Ureter (tissue), 1 donor: ENCODE measurements around the gene AP2A1. TPM values are rescaled to one million over a fixed set of nuclear protein-coding genes. Genes with fewer than 3 reads are reported as not detected.

Source experiments
- DNase-seq: peaks from one replicate; pipeline ENCODE4 v3.0.0-alpha.2; 2020; ENCODE audit warnings: low spot score
- total RNA-seq: library from RNA; stranded (reverse); gene quantifications from one replicate; pipeline ENCODE4 v1.2.4, GENCODE V29; 2023
- donor health status: DM: yes; HTN: yes; CAD: no.

AP2A1 gene
- total RNA-seq, 1 donor from 2014 or later = 66.6 TPM

DNA sequence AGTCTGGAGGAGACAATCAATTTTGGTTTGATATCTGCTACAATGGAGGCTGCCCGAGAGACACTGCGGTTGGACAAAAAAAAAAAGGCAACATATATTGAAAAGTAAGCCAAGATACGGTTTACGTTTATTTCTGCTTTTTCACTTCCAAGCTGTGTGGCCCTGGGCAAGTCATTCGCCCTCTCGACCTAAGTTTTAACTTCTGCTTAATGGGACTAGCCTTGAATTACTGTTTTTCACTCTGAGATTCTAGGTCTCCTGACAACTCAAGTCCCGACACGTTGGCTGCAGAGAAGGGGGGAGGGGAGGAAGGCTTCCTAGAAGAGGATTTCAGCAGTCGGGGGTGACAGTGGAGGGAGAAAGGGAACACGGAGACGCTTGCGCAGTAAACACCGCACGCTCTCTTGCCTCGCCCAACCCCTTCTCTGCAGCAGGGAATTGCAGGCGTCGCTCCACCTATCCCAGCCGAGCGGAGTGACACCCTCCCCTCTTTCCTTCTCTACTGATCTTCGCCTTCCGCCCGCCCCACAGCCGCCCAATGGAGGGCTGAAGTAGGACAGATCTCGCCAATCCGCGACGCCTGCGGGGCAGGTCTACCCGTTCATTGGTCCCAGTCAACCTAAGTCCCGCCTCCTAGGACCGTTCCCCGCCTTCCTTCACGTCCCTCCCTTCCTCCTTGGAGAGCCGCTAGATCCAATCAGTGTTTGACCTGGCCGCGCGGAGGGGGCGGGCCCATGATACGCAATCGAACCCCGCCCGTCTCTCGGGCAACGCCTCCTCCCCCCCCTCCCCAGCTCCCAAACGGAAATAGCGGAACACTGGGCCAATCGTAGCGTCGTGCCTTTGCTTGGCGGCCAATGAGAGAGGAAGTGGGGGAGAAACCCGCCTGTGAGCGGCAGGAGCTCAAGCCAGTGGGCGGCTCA is 533 bp upstream of the AP2A1 start:
- DNase-seq = peak; percentile 100

DNA sequence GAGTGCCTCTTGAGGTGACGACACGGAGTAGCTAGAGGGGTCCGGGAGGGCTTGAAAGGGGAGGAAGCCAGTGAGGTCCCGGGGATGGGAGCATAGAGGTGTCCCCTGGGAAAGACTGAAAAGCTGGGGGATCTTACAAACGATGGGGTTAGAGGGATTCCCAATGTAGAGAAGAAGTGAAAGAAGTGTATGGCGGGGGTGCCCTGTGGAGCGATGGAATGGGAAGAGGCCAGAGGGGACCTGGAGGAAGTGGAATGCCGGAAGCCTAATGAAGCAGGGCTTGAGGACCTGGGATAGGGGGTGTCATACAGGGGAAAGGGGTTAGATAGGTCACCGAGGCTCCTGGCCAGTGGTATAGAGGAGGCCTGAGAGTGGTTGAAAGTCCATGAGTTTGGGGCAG is 580 bp downstream of the AP2A1 start:
- no peak for DNase-seq

DNA sequence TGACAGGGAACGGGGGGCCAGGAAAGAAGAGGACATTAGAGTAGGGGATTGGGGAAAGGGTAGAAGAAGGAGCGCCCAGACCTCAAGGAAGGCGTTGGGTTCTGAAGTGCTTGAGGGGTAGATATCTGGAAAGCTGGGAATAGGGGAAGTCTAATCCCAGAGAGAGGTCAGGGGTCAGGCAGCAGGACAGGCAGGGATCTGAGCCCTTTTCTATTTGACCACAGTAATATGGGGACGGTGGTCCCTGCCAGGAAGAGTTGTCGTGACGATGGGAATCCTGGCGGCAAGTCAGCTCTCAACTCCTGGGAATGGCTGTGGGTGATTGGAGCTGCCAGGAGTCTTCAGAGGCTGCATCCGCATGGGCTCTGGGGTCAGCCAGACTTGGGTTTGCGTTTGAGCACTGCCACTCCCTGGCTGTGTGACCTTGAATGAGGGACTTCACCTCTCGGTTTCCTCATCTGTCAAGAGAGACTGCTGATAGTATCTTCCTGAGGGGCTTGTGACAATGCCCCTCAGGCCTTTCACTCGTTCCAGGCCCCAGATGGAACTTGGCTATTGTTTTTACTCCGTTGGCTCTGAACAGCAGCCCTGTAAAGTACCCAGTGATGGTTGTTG is 1.3 kb downstream of the AP2A1 start:
- no peak for DNase-seq

DNA sequence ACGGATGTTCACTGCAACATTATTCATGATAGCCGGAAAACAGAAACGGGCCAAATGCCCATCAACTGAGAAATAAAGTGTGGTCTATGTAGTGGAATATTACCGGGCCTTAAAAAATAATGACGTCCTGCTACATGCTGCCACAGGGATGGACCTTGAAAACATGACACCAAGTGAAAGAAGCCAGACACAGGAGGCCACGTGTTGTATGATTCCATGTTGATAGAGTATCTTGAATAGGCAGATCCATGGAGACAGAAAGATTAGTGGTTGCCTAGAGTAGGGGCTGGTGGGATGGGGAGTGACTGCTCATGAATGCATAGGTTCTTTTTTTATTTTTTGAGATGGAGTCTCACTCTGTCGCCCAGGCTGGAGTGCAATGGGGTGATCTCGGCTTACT is 3.7 kb downstream of the AP2A1 start:
- DNase-seq = no peak

DNA sequence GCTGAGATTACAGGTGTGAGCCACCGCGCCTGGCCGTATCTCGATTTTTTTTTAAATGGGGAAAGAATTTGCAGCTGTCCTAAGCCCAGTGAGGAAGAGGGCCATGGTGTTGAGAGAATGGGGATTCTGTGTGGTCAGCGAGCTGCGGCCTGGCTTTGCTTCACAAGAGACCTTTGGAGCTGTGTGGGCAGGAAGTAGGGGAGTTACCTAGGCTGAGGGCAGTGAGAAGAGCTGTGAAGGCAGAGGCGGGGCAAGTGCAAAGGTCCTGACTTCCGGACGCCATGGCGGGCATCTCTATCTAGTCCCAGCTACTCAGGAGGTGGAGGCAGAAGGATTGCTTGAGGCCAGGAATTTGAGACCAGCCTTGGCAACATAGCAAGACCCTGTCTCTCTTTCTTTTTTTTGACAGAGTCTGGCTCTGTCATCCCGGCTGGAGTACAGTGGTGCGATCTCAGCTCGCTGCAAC is 4.9 kb downstream of the AP2A1 start:
- DNase-seq = no peak

DNA sequence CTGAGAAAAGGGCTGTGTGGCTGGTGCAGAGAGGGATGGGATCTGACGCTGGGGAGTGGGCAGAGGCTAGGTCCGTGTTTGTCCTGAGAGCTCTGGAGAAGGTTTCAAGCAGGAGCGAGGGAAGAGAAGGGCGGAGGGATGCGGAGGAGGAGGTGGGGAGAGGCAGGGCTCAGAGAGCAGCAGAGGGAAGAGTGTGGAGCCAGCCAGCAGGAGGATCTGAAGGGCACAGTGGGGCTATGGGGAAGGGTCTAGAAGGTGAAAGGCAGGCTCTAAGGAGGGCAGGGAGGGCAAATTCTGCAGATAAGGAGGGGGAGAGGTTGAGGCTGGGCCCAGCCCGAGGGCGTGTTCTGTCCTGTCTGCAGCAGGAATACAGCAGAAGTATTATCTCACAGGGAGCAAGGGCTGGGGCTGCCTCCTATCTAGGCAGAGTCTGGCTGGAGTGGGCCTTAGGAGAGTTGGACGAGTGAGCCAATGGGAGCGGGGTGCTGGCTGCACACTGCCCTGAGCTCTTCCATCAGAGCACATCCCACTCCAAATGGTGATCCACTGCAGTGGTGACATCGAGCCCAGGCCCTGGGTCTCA is 6.1 kb downstream of the AP2A1 start:
- no peak for DNase-seq

DNA sequence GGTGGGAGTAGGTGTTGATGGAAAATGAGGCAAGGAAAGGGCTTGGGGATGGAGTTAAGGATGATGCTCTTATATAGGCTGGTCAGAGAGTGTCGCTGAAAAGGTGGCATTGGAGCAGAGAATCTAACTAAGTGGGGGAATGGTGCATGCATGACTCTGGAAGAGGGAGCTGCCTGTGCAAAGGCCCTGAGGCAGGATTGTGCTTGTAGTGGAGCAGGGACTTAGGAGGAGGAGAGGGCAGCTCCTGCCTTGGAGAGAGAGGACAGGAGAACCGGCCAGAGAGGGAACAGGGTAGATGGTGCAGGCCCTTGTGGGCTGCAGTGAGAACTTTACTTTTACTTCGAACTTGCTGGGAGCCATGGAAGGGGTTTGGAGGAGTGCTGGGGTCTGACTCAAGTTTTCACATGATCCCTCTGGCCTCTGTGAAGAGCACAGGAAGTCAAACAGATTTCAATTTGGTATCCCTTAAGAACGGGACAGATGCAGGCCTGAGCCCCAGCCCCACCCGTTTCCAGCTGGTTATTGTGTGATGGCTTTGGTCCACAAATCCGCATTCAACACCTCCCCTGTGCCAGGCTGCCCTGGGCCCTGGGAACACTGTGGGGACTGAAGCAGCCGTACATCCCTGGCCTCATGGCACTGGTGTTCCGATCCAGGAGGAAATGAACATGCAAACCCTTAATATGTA is 7.0 kb downstream of the AP2A1 start:
- no peak for DNase-seq

DNA sequence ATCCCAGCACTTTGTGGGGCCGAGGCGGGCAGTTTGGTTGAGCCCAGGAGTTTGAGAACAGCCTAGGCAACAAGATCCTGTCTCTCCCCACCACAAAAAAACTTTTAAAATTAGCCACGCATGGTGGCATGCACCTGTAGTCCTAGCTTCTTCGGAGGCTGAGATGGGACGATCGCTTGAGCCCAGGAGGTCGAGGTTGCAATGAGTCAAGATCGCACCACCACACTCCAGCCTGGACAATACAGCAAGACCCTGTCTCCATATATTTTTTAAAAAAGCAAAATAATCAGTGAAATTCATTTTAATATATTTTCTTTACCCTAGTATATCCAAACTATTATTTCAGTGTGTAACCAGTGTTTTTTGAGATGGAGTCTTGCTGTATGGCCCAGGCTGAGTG is 8.2 kb downstream of the AP2A1 start:
- no peak for DNase-seq

DNA sequence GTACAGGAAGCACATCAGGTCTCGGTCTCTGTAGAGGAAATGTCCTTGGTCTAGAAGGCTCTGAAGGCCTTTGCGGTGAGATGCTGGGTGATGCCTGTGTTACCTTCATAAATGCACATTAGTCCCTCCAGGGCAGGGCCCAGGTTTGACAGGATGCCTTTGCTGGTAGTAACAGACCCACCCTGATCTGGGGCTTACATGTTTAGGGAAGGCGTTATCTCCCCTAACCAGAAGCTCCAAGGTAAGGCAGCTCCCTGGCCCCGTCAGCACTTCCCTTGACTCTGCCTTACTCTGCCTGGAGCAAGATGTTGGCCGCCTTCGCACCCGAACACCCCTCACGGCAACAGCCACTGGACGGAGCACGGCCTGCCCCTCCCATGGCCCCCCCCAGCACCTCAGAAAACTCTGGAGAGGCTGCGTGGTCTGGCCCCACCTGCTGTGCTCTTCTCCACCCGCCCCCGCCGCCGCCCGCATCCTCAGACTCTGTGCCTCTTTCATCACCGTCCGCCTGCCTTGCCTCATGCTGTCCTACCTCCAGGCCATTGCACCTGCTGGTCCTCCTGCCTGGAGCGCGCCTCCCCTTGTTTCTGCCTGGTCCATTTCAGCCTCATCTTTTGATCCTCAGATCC is 9.1 kb downstream of the AP2A1 start:
- DNase-seq = no peak

DNA sequence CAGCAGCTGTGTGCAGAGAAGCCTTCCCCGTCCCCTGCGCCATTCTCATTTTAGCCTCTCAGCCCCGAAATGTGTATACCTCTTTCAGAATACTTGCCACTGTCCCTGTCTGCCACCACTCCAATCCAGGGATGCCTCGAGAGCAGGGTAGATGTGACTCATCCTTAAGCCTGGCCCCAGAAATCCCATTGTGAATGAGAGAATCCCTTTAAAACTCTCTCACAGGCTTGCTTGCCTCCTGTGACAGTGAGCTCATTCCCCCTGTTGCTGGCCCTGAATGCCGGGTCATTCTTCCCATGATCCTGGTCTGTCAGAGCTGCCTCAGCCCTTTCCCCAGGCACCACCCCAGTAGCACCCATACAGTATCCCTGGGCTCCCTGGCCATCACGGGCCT is 9.6 kb downstream of the AP2A1 start:
- DNase-seq = no peak

DNA sequence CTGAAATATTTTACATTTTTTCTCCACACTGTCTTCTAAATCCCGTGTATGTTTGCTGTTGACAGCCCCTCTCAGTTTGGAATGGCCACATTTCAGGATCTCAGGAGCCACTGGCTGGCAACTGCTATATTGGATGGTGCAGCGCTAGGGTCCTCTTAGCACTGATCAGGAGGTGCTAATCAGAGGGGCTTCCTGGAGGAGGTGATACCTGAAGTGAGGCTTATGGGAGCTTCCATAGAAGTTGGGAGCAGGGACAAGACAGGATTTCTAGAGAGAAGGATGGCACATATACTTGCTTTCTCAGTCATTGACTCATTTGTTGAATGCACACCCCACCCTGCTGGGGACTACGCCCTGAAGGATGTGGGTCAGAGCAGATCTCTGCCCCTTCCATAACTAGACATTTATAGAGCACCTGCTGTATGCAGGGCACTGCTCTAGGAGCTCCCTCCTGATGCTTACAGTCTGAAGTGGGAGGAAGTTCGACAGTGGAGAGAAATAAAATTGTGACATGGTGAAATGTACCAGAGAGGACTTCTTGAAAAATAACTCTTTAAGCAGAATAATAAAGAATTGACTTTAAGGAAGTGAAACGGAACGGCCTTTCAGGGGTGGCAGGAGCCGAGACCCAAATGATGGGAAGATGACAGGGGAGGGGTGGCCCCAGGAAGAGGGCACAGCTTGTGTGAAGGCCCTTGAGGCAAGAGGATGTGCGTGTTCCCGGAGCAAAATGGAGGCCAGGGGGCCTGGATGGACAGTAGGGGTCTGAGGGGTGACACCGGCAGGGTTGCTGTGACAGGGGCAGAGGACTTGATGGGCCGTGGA is 13.1 kb downstream of the AP2A1 start:
- no peak for DNase-seq

DNA sequence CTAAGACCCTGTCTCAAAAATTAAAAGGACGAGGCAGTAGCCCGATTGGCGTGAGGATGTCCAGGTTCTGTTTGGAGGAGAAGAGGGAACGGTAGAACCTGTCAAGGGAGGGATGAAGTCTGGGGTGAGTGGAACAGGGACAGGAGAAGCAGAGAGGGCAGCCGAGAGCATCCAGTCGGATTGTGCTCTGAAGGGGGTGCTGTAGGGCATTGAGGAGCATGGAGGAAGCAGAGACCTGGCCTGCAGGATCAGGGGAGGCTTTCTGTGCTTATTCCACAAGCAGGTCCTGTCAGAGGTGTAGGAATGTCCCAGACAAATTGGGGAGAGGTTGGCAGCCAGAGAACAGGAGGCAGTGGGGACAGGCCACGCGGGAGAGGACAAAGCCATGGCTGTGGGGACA is 14.1 kb downstream of the AP2A1 start:
- no peak for DNase-seq

DNA sequence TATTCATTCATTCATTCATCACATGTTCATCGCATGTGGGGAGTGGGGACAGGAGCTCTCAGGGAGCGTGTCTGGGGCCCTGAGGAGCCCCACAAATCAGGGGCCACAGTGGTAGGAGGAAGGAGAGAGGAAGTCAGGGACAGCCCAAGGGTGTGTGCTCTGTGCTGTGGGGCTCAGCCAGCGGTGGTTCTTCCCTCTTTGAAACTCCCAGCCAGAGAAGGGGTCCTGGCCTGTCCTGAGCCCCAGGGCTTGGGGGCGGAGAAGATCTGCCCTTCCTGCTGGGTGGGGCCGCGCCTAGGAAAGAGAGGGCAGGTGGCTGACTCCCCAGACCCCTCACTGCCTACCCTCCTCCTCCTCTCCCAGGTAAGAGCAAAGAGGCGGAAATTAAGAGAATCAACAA is 14.6 kb downstream of the AP2A1 start:
- DNase-seq = no peak

DNA sequence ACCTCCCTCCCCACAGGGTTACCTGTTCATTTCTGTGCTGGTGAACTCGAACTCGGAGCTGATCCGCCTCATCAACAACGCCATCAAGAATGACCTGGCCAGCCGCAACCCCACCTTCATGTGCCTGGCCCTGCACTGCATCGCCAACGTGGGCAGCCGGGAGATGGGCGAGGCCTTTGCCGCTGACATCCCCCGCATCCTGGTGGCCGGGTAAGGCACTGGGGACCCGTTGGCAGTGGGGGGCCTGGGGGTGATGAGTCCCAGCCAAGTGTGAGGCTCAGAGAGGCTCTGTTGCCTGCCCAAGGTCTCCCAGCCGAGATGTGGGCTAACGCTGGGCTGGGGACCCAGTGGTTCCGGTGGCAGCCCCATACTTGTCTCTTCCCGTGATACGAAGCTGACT is 15.7 kb downstream of the AP2A1 start:
- no peak for DNase-seq

DNA sequence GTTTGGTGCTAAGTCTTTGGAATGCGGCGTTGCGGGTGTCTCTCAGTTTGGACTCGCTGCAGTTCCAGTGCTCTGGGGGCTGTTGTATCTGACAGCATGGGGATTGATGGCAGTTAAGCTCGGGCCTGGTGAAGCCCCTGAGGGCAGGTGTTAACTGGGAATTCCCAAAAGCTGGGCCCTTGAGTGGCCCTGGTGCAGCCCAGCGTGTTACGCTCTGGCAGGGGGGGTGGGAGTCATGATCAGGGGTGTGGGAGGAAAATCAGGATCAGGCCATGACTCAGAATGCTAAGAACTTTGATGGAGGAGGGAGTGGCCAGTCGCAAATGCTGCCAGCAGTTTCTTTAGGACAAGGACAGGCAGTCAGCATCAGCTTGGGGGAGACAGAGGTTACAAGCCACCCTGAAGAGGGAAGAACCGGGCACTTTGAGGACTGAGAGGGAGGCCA is 19.6 kb downstream of the AP2A1 start:
- no peak for DNase-seq

DNA sequence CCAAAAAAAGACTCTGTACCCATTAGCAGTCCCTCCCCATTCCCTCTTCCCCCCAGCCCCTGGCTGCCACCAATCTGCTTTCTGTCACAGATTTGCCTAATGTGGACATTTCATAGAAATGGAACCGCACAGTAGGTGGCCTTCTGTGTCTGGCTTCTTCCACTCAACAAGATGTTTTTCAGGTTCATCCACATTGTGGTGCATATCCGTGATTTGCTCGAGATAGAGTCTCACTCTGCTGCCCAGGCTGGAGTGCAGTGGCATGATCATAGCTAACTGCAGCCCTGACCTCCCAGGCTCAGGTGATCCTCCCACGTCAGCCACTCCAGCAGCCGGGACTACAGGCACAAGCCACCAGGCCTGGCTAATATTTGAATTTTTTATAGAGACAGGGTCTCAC is 20.9 kb downstream of the AP2A1 start:
- no peak for DNase-seq

DNA sequence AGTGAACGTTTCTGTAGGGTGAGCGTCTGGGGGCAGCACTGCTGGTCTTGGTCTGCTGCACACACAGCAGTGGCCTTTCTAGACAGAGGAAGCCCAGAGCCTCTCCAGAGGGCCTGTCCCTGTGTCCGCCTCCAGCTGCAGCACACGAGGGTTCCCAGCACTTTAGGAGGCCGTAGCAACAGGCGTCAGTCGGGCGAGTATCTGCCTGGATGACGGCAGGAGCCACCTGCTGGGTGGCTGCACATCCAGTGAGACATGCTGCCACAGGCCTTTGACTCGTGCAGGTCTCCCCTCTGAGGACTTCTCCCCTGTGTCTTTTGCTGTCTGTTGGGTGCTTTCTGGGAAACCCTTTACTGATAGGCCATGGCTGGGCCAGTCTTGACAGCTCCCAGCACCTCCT is 22.1 kb downstream of the AP2A1 start:
- DNase-seq = no peak

DNA sequence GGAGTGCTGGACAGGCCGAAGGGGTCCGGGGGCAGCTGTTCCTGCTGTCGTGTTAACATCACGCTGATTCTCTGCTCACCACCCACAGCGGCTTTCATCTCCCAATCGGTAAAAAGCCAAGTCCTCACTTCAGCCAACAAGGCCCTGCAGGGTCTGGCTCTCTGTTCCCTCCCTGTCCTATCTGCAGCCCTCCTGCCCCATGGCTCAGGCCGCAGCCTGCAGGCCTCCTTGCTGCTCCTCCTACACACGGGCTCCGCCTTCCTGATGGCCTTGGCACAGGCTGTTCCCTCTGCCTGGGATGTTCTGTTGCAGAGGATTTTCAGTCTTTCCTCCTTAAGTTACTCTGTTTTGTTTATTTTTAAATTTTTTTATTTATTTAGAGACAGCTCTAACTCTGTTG is 24.1 kb downstream of the AP2A1 start:
- no peak for DNase-seq

DNA sequence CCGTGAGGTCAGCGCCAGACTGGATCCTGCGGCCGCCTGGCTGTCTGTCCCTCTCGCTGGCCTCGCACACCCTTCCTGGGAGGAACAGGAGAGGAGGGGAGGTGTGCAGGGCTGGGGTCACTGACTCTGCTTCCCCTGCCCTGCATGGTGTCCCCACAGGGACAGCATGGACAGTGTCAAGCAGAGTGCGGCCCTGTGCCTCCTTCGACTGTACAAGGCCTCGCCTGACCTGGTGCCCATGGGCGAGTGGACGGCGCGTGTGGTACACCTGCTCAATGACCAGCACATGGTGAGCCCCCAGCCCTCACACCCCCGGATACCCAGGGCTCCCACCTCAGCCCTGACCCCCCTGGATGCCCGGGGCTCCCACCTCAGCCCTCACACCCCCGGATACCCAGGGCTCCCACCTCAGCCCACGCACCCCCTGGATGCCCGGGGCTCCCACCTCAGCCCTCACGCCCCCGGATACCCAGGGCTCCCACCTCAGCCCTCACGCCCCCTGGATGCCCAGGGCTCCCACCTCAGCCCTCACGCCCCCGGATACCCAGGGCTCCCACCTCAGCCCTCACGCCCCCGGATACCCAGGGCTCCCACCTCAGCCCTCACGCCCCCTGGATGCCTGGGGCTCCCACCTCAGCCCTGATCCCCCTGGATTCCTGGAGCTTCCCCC is 25.1 kb downstream of the AP2A1 start:
- DNase-seq = no peak

DNA sequence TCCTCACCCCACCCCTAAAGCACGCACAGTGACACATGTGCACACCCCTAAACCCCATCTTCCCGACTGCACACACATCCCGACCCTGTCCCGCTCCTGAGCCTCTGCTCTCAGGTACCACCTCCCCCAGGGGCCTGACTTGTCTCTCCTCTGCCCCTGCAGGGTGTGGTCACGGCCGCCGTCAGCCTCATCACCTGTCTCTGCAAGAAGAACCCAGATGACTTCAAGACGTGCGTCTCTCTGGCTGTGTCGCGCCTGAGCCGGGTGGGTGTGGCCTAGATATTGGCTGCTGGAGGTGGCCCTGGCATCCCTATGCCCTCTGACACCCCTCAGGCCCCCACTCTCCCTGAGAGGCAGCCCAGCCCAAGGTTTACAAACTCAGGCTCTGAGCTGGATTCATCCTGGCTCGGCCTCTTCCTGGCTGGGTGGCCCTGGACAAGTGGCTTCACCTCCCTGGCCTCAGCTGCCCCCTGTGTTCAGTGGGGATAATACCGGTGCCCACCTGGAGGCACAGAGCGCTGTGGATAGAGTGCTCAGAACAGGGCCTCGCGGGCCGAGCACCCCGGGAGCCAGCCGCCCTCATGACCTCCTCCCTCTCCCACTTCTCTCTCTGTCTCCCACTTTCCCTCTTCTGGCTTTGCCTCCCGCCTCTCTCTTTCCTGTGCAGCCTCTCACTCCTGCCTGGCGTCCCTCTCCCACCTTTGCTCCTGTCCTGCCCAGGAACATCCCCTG is 26.2 kb downstream of the AP2A1 start:
- no peak for DNase-seq
